Left lobe of liver (tissue), 2 donors: Measurements from ENCODE around the gene SSBP4. TPM values are rescaled to one million over a fixed set of nuclear protein-coding genes. Genes with fewer than 3 reads are reported as not detected.

Source experiments
- ATAC-seq: fragments of 200-7000 bp; cut with Tn5 transposase; one replicate; pipeline ENCODE4 v1.9.1; 2020; ENCODE audit warnings: mild to moderate bottlenecking, moderate library complexity
- DNase-seq: peaks from one replicate; pipeline ENCODE4 v3.0.0-alpha.2; 2020; ENCODE audit warnings: low spot score
- total RNA-seq: library from RNA; stranded (reverse); gene quantifications from one replicate; pipeline ENCODE4 v1.2.1, GENCODE V29; 2021
- donor health status: DM: no; HTN: no; CAD: no; lungs with moderate emphysema.
- donor health status: DM: no; HTN: yes; CAD: no.

Gene SSBP4
- total RNA-seq, 1 donor from 2014 or later: 18.4 TPM

DNA sequence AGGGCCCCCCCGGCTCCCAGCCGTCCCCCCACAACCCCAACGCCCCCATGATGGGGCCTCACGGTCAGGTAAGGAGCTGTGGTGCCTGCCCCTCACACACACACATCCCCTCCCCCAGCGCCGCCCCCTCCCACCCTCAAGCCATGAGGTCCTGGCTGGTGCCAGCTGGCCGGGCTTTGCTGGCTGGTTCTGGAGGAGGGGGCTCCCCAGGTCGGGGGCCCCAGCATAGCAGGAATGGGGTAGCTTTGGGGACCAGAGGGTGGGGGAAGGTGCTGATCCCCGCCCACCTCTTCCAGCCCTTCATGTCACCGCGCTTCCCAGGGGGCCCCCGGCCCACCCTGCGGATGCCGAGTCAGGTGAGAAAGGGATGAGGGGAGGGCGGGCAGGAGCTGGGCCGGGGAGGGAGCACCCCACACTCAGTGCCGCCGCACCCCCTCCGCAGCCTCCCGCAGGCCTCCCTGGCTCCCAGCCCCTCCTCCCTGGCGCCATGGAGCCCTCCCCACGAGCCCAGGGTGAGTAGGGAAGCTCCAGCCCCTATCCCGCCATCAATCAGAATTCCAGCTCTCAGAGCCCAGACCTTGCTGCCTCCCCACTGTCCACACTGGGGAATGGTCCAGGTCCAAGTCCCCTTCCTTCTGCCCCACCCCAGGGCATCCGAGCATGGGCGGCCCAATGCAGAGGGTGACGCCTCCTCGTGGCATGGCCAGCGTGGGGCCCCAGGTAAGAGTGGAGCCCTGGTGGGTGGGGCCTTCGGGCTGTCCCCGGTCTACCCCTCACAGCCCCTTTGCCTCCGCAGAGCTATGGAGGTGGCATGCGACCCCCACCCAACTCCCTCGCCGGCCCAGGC lies 12.4 kb downstream of the SSBP4 start:
- no peak for ATAC-seq
- DNase-seq: no peak

DNA sequence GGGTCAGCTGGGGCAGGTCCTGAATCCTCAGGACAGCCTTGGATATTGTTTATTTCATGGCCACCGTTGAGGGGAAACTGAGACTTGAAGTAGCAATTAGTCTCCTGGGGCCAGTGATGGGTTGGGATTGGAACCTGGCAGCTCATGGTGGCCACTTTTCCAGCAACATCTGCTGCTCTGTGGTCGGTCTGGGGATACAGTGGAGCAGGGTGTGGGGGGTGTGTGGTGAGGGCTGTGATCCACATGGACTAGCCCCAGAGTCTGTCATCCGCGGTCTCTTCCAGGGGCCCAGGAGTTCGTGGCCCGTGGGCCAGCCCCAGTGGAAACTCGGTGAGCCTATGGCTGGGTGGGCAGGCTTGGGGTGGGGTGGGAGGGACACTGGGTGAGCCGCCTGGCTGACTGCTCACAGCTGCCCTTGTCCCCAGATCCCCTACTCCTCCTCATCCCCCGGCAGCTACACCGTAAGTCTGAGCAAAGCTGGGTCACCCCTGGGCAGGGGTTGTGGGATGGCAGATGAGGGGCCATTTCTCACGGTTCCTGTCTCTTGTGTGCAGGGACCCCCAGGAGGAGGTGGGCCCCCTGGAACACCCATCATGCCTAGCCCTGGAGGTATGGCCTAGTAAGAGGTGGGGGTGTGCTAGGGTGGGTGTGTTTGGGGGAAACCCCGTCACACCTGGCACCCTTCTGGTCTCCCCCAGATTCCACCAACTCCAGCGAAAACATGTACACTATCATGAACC lies 13.2 kb downstream of the SSBP4 start:
- ATAC-seq (no peak), DNase-seq (no peak)

DNA sequence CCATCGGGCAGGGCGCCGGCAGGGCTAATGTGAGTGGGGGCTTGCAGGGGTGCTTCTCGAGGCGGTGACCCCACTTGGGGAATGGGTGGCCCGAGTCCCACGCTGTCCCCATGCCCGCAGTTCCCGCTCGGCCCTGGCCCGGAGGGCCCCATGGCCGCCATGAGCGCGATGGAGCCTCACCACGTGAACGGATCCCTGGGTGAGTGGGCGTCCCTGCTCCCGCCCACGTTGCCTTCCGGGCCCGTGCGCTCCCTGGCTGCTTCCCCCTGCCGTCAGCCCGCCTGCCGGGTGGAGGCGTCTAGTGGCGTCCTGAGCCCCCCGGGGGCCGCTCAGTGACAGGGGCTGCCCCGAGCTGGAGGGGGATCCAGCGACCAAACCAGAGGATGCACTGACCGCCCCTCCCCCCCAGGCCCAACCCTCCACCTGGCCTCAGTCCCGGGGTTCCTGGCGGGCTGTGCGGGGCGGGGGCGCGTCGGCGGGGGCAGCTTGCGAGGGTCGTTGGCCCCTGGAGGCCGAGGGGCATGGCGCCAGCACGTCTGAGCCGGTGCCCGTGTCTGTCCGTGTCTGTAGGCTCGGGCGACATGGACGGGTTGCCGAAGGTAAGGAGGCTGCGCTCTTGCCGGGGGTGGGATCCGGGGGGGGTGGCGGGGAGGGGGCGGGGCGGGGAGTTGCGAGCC lies 14.0 kb downstream of the SSBP4 start:
- DNase-seq (no peak), ATAC-seq (no peak)

DNA sequence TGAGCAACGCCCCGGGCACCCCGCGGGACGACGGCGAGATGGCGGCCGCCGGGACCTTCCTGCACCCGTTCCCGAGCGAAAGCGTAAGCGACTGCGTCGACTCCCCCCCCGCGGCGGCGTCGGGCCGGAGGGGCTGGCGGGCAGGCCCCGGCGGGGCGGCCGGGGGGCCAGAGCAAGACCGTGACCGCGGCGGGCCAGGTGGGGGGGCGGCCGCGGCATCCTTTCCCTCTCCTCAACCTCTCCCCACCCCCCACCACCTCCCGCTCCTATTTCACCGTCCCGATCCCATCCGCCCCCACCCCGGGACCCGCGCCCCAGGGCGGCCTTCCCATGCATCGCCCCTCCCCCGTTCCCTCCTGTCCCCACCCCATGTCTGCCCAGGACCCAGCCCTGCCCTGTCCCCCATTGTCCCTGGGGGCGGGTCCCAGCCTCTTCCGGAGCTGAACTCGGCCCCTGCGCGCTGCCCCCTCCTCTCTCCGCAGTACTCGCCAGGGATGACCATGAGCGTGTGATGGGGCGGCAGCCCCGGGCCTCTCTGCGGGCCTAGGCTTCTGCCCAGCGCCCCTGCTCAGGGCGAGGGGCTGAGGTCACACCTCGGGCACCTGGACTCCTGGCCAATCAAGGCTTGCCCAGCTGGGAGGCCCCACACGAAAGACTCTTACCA lies 14.7 kb downstream of the SSBP4 start:
- ATAC-seq: no peak
- DNase-seq: no peak

DNA sequence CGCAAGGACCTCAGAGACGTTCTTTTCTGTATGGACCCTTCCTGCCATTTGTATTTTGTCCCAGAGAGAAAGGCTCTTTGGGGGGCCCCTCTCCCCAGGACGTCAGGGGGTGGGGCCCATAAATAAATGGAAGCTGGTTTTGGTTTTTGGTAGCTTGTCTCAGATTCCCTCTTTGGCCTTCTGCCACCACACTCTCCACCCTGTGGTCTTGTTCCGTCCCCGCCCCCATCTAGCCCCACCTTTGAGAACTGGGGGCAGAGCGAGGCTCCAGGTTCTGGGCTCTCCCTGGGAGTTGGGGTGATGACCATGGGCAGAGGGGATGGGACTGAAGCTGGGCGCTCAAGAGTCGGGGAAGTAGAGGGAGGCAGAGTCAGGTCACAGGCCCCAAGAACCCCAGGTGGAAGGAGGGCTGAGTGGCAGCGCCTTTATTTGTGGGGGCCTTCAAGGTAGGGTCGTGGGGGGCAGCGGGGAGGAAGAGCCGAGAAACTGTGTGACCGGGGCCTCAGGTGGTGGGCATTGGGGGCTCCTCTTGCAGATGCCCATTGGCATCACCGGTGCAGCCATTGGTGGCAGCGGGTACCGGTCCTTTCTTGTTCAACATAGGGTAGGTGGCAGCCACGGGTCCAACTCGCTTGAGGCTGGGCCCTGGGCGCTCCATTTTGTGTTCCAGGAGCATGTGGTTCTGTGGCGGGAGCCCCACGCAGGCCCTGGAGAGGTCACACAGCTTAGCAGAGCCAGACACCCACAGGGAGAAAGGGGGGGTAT lies 15.4 kb downstream of the SSBP4 start:
- ATAC-seq (no peak), DNase-seq (no peak)

DNA sequence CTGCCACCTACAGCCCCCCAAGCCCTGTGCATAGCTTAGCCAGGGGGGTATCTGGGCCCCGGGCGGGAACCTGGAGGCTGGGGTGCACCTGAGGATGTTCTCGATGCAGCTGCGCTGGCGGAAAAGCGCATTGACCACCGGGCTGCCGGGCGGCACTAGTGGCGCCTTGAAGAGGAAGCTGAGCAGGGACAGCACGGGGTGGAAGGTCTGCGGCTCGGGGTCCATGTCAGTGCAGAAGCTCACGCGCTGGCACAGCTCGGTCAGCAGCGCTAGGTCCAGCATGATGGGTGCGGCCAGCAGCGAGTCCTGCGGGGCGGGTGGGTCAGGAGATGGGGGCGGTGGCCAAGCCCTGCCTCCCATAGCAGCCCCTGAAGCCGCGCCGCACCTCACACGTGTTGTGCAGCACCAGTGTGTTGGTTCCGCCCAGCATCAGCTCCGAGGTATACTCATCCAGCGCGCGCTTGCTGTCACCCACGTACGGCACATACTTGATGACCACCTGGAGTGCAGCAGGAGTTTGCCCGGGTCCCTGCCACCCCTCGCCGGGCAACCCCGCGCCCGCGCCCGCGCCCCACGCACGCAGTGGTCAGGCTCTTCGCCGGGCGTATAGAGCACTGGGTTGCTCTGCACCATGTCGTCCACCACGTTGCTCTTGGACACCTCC lies 16.1 kb downstream of the SSBP4 start:
- ATAC-seq: no peak
- DNase-seq: no peak

DNA sequence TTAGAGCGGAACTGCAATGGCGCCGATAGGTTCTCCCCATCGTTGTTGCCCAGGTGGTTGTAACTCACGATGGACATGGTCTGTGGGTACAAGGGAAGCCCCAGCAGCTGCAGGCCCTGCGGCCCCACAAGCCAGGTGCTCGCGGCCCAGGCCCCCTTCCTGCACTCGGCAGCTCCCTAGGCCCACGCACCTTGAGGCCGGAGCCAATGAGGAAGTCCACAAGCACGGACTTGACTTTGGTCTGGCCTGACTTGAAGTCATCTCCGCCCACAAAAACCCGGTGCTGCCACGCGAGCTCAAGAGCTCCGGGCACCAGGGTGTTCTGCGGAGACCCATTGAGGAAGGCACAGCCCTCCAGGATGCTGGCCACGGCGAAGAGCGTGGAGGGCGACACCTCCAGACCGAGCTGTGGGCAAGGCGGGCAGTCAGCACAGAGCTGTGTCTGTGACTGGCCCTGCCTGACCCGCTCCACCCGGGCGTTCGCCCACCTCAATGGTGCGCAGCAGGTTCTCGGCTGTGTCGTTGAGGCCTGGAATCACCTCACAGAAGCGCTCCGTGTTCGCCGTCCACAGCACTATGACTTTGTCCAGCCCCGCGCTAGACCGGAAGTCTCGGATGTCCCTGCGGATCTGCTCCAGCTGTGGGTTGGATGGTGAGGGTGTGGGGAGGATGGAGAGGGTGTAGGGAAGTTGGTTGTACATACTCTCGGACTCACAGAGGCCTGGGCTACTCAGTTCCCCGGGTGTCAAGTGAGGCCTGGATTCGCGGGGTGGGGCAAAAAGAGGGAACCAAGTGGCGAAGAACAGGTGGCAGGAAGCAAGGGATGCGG lies 16.9 kb downstream of the SSBP4 start:
- DNase-seq: no peak

DNA sequence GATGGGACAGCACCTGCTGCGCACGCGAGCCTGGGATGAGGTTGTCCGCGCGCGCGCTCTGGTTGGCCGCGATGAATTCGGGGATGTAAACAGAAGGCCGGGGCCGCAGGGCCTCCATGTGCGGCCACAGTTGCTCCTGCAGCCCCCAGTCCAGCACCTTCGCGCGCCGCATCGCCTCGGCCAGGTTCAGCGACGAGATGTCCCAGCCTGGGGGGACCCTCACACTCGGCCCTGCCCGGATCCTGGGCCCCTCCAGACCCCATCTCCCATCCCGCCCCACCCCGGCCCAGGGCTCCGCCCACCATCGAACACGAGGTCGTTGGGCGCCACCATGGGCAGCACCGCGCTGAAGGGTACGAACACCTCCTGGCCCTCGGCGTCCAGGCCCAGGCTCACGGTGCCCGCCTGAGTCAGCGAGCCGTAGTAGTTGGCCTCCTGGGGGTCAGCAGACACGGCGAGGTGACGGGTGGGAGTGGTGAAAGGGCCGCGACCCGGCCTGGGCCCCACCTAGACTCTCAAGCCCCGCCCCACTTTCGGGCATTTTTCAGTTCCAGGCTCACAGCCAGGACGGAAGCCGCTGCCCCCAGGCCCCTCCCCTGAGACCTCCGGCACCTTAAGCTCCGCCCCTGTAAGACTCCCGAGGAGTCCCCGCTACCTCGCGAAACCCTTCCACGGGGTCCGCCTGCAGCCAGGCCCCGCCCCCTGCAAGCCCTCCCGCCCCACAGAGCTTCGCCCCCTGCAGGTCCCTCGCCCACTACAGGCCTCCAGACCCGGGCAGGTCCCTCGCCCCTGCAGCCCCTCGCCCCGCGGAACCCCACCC lies 17.7 kb downstream of the SSBP4 start:
- DNase-seq (peak; percentile 72), ATAC-seq (peak; percentile 32)

More for the DNA sequence above, 16.9 kb downstream of the SSBP4 start:
- no peak for ATAC-seq

DNA sequence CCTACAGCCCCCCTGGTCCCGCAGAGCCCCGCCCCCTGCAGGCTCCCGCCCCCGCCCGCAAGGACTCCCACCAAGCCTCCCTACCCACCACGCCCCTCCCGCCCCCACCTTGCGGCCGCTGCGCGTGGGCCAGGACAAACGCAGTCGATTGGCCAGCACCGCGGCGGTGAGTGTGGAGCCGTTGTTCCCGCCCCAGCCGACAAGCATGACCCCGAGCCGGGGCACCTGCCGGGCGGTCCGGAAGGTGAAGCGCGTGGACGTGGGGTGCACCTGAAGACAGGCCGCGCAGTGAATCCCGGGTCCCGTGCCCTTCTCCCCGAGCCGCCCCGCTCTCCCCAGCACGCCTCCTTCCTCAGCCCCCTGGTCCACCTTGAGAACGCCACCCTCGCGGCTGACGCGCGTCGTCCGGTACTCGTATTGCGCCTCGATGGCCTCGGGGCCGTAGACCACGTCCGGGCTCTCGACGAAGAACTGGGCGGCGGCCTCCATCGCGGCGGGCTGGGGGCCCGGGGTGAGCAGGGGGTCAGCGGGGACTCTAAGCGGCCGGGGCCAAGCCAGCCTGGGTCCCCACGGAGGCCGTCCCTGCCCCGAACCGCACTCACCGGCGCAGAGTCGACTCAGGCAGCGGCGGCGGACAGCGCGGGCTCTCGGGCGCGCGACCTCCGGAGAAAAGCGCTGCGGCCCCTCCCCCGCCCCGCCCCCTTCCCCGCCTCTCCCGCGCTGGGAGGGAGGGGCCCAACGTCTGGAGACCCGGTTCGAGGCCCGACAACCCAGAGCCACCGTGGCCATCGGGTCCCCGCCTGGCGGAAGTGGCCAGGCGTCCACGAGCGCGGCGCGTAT lies 18.5 kb downstream of the SSBP4 start, which contains the start of gene ISYNA1:
ISYNA1 (minus strand) TSS at position 643 of the 840 bp plus-strand sequence; CDS start at position 489, 154 bp downstream.
- DNase-seq: no peak
- peak; percentile 26 for ATAC-seq

DNA sequence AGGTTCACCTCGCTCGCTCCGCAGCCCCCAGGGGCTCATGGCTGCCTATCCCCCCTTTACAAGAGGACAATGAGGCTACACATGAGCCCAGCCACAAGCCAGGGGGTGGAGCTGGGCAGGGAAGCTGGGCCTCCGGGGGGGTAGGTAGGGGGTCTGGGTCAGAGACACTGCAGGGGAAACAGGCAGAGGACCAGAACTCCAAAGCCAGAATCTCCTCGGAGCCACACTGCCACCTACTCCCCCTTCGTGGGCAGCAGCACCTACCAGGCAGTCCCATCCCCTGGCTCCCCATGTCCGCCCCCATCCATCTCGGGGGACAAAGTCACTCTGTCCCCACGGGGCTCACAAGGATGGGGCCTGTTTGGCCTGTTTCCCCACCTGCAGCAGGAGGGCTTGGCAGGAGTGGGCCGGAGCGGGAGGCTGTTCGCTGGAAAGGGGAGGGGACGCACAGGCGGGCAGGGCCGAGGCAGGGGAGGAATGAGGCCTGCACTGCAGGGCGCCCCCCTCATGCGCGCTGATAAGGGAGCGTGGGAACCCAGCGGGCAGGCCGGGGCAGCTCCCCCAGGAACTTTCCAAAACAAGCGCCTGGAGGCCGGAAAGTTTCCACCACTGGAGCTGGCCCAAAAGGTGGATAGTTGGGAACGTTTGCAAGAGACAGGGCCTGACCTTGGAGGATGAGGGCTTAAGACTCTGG lies 19.3 kb downstream of the SSBP4 start:
- ATAC-seq: peak; percentile 3
- no peak for DNase-seq

DNA sequence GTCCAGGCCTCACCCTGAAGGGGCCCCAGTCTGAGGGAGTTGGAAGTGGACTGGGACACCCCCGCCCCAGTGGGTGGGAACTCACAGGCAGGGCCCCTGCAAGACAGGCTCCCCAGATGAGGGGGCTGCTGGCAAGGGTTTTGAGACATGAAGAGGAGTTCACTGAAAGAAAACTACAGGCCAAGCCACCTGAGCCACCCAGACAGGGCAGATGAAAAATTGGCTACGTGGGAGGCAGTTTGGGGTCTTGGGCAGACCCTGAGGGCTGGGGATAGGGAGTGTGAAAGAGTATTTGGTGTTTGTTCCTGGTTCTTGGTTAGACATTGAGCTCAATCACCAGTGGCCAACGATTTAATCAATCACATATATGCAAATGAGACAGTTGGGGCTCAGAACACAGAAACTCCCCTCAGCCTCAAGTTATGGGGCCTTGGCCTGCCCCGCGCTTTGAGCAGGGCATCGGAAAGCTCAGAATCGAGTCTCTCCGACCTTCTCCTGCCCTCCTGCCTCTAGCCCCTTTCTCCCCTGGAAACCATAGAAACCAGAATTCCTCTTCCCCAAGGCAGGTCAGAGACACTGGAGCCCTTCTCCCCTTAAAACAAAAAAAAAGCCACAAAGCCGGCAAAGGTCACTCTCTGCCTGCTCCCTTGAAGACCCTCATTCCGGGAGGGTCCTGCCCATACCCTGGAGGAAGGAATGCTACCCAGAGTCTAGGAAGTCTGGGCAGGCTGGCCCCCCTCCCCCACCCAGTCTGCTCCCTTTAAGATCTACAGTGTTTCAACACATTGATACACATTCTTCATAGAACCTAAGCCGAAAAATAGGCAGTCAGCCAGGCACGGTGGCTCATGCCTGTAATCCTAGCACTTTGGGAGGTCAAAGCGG lies 20.1 kb downstream of the SSBP4 start:
- DNase-seq (peak; percentile 66), ATAC-seq (peak; percentile 32)

DNA sequence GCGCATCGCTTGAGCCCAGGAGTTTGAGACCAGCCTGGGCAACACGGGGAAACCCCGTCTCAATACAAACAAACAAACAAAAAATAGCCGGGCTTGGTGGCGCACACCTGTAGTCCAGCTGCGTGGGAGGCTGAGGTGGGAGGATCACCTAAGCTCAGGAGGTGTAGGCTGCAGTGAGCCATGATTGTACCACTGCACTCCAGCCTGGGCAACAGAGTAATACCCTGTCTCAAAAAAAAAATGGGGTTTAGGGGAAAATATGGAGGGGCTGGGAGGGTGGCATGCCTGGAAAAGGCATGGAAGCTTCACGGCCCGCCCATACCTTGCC lies 20.7 kb downstream of the SSBP4 start:
- no peak for DNase-seq
- no peak for ATAC-seq

DNA sequence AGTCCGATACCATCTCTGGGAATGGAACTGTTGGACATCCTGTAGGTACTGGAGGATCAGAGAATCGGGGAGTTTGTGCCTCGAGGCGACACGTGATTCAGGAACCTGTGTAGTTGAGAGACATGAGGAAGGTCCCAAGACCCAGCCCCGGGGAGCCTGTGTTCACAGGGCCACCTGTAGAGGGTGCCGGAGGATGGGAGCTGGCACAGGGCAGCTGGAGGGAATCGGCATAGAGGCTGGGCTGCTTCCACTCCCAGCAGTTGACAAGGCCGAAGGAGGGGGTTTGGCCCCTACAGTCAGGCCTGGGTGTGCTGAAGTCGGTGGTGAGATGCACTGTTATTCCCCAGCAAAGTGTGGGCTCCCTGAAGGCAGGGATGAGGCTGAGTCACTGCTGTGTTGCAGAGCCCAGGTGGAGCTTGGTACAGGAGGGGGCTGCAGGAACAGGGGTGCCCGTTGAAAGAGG lies 21.2 kb downstream of the SSBP4 start:
- ATAC-seq: peak; percentile 17
- no peak for DNase-seq

DNA sequence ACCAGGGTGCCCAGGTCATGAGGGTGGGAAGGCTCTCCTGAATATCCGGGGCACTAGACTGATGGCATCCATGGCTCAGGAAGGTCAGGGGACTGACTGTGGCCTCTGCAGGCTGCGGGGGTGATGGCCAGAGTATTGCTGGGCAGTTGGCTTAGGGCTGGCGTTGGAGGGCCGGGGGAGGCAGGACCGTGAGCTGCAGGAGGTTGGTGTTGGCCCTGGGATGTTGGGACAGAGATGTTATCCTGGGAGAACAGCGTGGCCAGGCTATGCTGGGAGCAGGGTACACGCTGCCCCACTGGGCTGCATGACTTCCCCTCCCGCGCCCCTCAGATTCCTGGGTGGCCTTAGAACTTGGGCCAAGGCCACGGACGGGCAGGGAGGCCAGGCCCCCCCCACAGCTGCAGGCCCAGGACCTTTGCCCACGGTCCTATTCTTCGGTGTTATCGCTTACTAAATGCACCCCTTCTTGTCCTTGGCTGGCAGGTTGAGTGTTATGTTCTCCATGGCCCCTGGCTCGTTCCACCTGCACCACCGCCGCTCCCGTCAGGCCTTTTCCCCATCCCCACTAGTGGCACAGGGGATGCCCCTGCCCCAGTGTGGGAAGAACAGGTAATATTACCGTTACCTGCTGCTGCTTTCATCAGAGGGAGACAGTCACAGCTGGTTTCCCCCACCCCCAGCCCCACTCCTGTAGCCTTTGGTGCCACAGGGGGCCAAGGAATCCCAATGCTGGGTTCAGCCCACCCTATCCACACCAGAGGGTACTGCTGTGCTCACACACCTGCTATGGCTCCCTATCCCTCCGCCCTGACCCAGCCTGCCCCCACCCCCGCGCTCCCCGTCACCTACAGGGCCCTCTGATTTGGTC lies 22.0 kb downstream of the SSBP4 start:
- no peak for DNase-seq

More for the DNA sequence above, 22.0 kb downstream of the SSBP4 start:
- ATAC-seq: no peak
